NCI-H2107 (cell line): ENCODE results near the gene SP3.

ENCODE experiments used
- DNase-seq: peaks from one replicate; lab custom pipeline; 2025; lab: John Stamatoyannopoulos, UW

SP3 gene

GRCh38 chr2:173965372-173966025, at the start of gene SP3:
Gene SP3, minus strand, starts transcription at chr2:173965373. Its CDS starts 202 bp downstream, at chr2:173965171.
- peak; percentile 95 for DNase-seq

- DNase-seq: peak; percentile 21
Measured at GRCh38 chr2:174014699-174015070, 49.5 kb upstream of the SP3 start.

- no peak for DNase-seq
Measured at GRCh38 chr2:174014011-174014698, 49.0 kb upstream of the SP3 start.

GRCh38 chr2:174013315-174013751, 48.2 kb upstream of the SP3 start:
- no peak for DNase-seq

- DNase-seq: no peak
Measured at GRCh38 chr2:174012347-174013314, 47.5 kb upstream of the SP3 start.

GRCh38 chr2:174011796-174012195, 46.6 kb upstream of the SP3 start:
- DNase-seq: no peak

- no peak for DNase-seq
Measured at GRCh38 chr2:174011173-174011572, 46.0 kb upstream of the SP3 start.

GRCh38 chr2:174009488-174010223, 44.5 kb upstream of the SP3 start:
- no peak for DNase-seq

- DNase-seq: no peak
Measured at GRCh38 chr2:174008720-174009119, 43.5 kb upstream of the SP3 start.

- no peak for DNase-seq
Measured at GRCh38 chr2:174007010-174007409, 41.8 kb upstream of the SP3 start.

- DNase-seq: no peak
Measured at GRCh38 chr2:174005801-174006419, 40.7 kb upstream of the SP3 start.

- no peak for DNase-seq
Measured at GRCh38 chr2:174004905-174005605, 39.9 kb upstream of the SP3 start.

- DNase-seq: no peak
Measured at GRCh38 chr2:174003720-174004695, 38.8 kb upstream of the SP3 start.

GRCh38 chr2:174002679-174003078, 37.5 kb upstream of the SP3 start:
- no peak for DNase-seq

GRCh38 chr2:174001107-174001506, 35.9 kb upstream of the SP3 start:
- DNase-seq: no peak

GRCh38 chr2:173999724-174000123, 34.6 kb upstream of the SP3 start:
- DNase-seq: no peak

- no peak for DNase-seq
Measured at GRCh38 chr2:173999272-173999671, 34.1 kb upstream of the SP3 start.

GRCh38 chr2:173998386-173998785, 33.2 kb upstream of the SP3 start:
- no peak for DNase-seq

- DNase-seq: no peak
Measured at GRCh38 chr2:173997753-173998152, 32.6 kb upstream of the SP3 start.

GRCh38 chr2:173997269-173997668, 32.1 kb upstream of the SP3 start:
- DNase-seq: no peak
